AG09319 (cell line): ENCODE data around the gene CHMP6.

Experiments
- DNase-seq: peaks from one replicate; pipeline ENCODE4 v3.0.0-alpha.2; 2010; ENCODE audit warnings: low read depth; ENCODE audit errors: extremely low read depth
- TF ChIP-seq, protein P1 (sequence below): IDR thresholded peaks from 2 replicates; pipeline ENCODE4 v1.5.1; 2011; ENCODE audit warnings: low read depth, mild to moderate bottlenecking, inconsistent platforms, low read length, moderate library complexity

CHMP6 gene

GRCh38 chr17:80991645-80992076 lies at the start of gene CHMP6:
Gene CHMP6 (plus strand): TSS chr17:80991841. CDS start chr17:80991919, 78 bp downstream.
- DNase-seq, result peak; percentile 34
- TF ChIP-seq, protein P1, sequence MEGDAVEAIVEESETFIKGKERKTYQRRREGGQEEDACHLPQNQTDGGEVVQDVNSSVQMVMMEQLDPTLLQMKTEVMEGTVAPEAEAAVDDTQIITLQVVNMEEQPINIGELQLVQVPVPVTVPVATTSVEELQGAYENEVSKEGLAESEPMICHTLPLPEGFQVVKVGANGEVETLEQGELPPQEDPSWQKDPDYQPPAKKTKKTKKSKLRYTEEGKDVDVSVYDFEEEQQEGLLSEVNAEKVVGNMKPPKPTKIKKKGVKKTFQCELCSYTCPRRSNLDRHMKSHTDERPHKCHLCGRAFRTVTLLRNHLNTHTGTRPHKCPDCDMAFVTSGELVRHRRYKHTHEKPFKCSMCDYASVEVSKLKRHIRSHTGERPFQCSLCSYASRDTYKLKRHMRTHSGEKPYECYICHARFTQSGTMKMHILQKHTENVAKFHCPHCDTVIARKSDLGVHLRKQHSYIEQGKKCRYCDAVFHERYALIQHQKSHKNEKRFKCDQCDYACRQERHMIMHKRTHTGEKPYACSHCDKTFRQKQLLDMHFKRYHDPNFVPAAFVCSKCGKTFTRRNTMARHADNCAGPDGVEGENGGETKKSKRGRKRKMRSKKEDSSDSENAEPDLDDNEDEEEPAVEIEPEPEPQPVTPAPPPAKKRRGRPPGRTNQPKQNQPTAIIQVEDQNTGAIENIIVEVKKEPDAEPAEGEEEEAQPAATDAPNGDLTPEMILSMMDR, result peak; percentile 3; the same call in 1 of the 2 replicates

DNA sequence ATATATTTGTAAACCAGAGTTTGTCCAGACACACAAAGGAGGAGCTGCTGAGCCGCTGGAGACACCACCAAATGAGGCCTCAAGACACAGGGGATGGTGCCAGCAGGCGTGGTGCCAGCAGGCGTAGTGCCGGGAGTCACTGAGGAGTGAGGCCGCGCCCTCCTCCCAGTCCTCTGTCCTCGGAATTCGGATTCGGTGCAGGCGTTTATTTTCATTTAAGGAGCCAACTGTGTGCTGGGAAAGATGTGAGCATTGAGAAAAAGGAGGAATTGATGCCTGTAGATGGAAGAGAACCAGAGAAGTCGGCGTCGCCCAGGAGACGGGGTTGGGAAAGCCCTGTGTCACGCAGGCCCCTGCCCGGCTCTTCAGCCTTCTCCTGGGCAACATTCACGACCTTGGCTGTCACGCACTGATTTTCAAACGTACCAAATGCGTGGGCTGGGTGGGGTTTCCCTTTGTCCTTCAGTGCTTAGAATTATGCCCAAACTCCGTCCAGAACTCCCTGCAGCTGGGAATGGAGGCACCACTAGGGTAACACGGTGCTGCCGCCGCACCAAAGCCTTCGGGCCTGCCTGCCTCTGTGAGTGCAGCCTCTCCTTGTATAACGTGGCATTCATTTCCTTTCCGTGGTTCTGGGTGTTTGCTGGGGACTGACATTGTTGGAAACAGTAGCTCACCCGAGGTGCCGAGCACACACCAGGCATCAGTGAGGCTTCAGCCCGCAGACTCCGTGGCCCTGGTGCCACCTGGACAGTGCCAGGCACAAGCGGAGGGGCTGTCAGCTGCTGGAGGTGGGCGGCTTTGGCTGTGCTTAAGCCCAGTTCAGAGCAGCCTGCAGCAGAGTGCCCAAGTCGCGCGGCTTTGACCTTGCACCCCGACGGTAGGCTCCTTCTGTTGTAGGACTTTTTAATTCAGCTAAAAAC lies 49.0 kb upstream of the CHMP6 start:
- TF ChIP-seq, protein P1, result peak; percentile 35
- DNase-seq, result peak; percentile 88

GRCh38 chr17:80943346-80944145 lies 48.1 kb upstream of the CHMP6 start:
- TF ChIP-seq, protein P1, result no peak

DNA sequence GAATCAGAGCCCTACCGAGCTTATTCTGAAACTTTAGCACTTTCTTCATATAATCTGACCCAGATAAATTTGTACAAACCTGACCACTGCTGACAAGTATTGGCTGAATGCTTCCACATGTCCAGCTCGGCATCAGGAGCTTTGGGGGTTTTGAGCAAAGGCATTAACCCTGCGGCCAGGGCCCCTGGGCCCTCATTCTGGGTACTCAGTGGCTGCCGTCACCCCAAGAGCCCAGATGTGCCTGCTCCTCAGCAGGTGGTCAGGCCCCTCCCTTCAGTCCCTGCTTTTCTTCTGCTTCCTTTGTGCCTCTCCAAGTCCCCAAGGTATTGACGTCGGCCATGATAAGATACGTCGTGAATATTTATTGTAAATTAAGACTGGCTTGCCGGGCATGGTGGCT lies 47.3 kb upstream of the CHMP6 start:
- TF ChIP-seq, protein P1, result no peak
- DNase-seq, result no peak

More at GRCh38 chr17:80943346-80944145, 48.1 kb upstream of the CHMP6 start:
- DNase-seq, result no peak

GRCh38 chr17:80945736-80946135 lies 45.9 kb upstream of the CHMP6 start:
- no peak for DNase-seq
- TF ChIP-seq, protein P1, result no peak

- no peak for DNase-seq
- TF ChIP-seq, protein P1, result no peak
These were observed 45.2 kb upstream of the CHMP6 start for GRCh38 chr17:80946449-80946848.
